DND-41 (cell line): ENCODE measurements around the gene HYI.

Experiments
- ATAC-seq: fragments of 200-7000 bp; cut with Tn5 transposase; 3 replicates; pipeline ENCODE4 v1.9.1; 2021; ENCODE audit warnings: low read depth; ENCODE audit not compliant: insufficient read depth
- DNase-seq: peaks from one replicate; pipeline ENCODE4 v3.0.0-alpha.2; 2020
- H2AFZ ChIP-seq: 2 replicates; pipeline ENCODE4 v1.6.0; 2012; ENCODE audit warnings: low read depth, low read length
- H3K27ac ChIP-seq: 2 replicates; pipeline ENCODE4 v1.5.1; 2012; ENCODE audit warnings: low read length, inconsistent platforms
- H3K27me3 ChIP-seq: fragments of 200-600 bp; sonication (generic); 2 replicates; pipeline ENCODE4 v1.6.0; 2012; ENCODE audit warnings: low read length, mild to moderate bottlenecking, inconsistent platforms; ENCODE audit not compliant: insufficient read depth, poor library complexity
- H3K36me3 ChIP-seq: 2 replicates; pipeline ENCODE4 v1.5.1; 2012; ENCODE audit warnings: low read length, inconsistent platforms; ENCODE audit not compliant: insufficient read depth
- H3K4me1 ChIP-seq: 2 replicates; pipeline ENCODE4 v1.5.1; 2012; ENCODE audit warnings: mild to moderate bottlenecking, low read length; ENCODE audit not compliant: insufficient read depth
- H3K4me2 ChIP-seq: 2 replicates; pipeline ENCODE4 v1.6.0; 2012; ENCODE audit warnings: mild to moderate bottlenecking, moderate library complexity, low read length, inconsistent platforms; ENCODE audit not compliant: insufficient read depth
- H3K4me3 ChIP-seq, 2 experiments: fragments of 200-600 bp in 1 of 2; shearing (Covaris generic) in 1 of 2; 2 replicates each; pipeline ENCODE4 v1.5.1; 2012 to 2016; ENCODE audit warnings: inconsistent platforms in 2 of 2, low read length in 2 of 2, mild to moderate bottlenecking in 2 of 2, low read depth in 1 of 2, moderate library complexity in 1 of 2
- H3K79me2 ChIP-seq: 2 replicates; pipeline ENCODE4 v1.6.0; 2012; ENCODE audit warnings: low read length, inconsistent platforms; ENCODE audit not compliant: insufficient read depth
- H3K9ac ChIP-seq: 2 replicates; pipeline ENCODE4 v1.6.0; 2012; ENCODE audit warnings: low read depth, mild to moderate bottlenecking, inconsistent platforms, low read length, moderate library complexity
- H3K9me3 ChIP-seq: 2 replicates; pipeline ENCODE4 v1.5.1; 2012; ENCODE audit warnings: low read length, moderate library complexity, mild to moderate bottlenecking, inconsistent platforms; ENCODE audit not compliant: insufficient read depth, severe bottlenecking
- H4K20me1 ChIP-seq: 2 replicates; pipeline ENCODE4 v1.6.0; 2012; ENCODE audit warnings: low read length; ENCODE audit not compliant: insufficient read depth
- EZH2 ChIP-seq: IDR thresholded peaks from 3 replicates; pipeline ENCODE4 v1.6.1; 2012; ENCODE audit warnings: borderline replicate concordance, low read depth, mild to moderate bottlenecking, moderate library complexity, low read length, inconsistent platforms; ENCODE audit not compliant: severe bottlenecking
- TF ChIP-seq, protein P1 (sequence below): IDR thresholded peaks from 2 replicates; pipeline ENCODE4 v1.5.1; 2012; ENCODE audit warnings: borderline replicate concordance, low read length, moderate library complexity, mild to moderate bottlenecking; ENCODE audit not compliant: poor library complexity, severe bottlenecking; ENCODE audit errors: extremely low read depth

Gene HYI

DNA sequence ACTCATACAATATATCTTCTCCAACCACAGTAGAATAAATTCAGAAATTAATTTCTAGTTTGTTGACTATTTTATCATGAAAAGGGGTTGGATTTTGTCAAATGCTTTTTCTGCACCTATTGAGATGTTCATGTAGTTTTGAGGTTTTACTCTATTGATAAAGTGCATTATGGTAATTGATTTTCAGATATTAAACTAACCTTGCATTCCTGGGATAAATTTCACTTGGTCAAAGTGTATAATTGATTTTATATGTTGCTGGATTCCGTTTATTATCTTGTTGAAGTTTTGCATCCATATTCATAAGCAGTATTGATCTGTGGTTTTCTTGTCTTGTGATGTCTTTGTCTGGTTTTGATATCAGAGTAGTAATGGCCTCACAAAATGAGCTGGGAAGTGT, 34.4 kb upstream of the HYI start:
- ATAC-seq (no peak), DNase-seq (no peak)
- H3K4me1 ChIP-seq, result no peaks in the 10 kb centered on the region
- no peak overlapping the region for H3K4me3 ChIP-seq
- no peak overlapping the region for H2AFZ ChIP-seq
- no peak for TF ChIP-seq EZH2
- TF ChIP-seq, protein P1, sequence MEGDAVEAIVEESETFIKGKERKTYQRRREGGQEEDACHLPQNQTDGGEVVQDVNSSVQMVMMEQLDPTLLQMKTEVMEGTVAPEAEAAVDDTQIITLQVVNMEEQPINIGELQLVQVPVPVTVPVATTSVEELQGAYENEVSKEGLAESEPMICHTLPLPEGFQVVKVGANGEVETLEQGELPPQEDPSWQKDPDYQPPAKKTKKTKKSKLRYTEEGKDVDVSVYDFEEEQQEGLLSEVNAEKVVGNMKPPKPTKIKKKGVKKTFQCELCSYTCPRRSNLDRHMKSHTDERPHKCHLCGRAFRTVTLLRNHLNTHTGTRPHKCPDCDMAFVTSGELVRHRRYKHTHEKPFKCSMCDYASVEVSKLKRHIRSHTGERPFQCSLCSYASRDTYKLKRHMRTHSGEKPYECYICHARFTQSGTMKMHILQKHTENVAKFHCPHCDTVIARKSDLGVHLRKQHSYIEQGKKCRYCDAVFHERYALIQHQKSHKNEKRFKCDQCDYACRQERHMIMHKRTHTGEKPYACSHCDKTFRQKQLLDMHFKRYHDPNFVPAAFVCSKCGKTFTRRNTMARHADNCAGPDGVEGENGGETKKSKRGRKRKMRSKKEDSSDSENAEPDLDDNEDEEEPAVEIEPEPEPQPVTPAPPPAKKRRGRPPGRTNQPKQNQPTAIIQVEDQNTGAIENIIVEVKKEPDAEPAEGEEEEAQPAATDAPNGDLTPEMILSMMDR, result no peak
- no peaks in the 10 kb centered on the region for H3K79me2 ChIP-seq
- no peaks in the 10 kb centered on the region for H3K27me3 ChIP-seq
- no peaks in the 10 kb centered on the region for H3K36me3 ChIP-seq
- H3K9me3 ChIP-seq, result peaks cover 13% of the 10 kb centered on the region
- no peak overlapping the region for H3K4me2 ChIP-seq
- no peaks in the 10 kb centered on the region for H4K20me1 ChIP-seq
- no peak overlapping the region for H3K27ac ChIP-seq
- H3K9ac ChIP-seq, result no peak overlapping the region

DNA sequence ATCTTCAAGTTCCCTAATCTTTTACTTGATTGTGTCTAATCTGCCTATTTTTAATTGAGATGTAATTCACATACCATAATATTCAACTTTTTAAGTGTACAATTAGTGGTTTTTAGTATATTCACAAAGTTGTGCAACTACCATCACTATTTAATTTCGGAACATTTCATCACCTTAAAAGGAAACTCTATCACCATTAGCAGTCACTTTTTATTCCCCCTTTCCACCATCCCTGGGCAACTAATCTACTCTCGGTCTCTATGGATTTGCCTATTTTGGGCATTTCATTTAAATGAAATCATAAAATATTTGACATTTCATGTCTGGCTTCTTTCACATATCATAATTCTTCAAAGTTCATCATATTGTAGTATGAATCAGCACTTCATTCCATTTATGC, 30.6 kb upstream of the HYI start:
- Histone ChIP-seq H3K9ac (no peak overlapping the region), H3K27ac (no peak overlapping the region), H3K27me3 (no peaks in the 10 kb centered on the region), H3K4me2 (no peak overlapping the region), H3K79me2 (no peaks in the 10 kb centered on the region), H3K9me3 (peaks cover 8% of the 10 kb centered on the region), H3K4me1 (peaks cover 4% of the 10 kb centered on the region; the same call in 1 of the 2 replicates), H3K4me3 (no peak overlapping the region), H2AFZ (no peak overlapping the region), H3K36me3 (no peaks in the 10 kb centered on the region), H4K20me1 (no peaks in the 10 kb centered on the region)
- DNase-seq (no peak), ATAC-seq (no peak)
- TF ChIP-seq, protein P1, result no peak
- no peak for TF ChIP-seq EZH2

GRCh38 chr1:43482215-43482614, 28.5 kb upstream of the HYI start:
- ATAC-seq, result no peak
- peak overlapping the region; percentile 51; the same call in 1 of the 2 replicates for H2AFZ ChIP-seq
- peak overlapping the region; percentile 22; the same call in 1 of the 2 replicates for H3K4me2 ChIP-seq

More at GRCh38 chr1:43482215-43482614, 28.5 kb upstream of the HYI start:
- H3K36me3 ChIP-seq, result no peaks in the 10 kb centered on the region
- H4K20me1 ChIP-seq, result no peaks in the 10 kb centered on the region
- H3K79me2 ChIP-seq, result no peaks in the 10 kb centered on the region
- no peak overlapping the region for H3K4me3 ChIP-seq
- no peak overlapping the region for H3K27ac ChIP-seq
- no peaks in the 10 kb centered on the region for H3K9me3 ChIP-seq
- no peak for DNase-seq
- no peak overlapping the region for H3K9ac ChIP-seq
- peaks cover 4% of the 10 kb centered on the region; the same call in 1 of the 2 replicates for H3K4me1 ChIP-seq
- H3K27me3 ChIP-seq, result no peaks in the 10 kb centered on the region
- TF ChIP-seq EZH2, result no peak
- TF ChIP-seq, protein P1, result no peak
